Astrocyte of the spinal cord (primary cell): ENCODE measurements around the gene POMT2.

ENCODE experiments used
- DNase-seq: peaks from one replicate; pipeline ENCODE4 v3.0.0; 2011; ENCODE audit warnings: low read depth, low spot score
- H3K4me3 ChIP-seq: 2 replicates; pipeline ENCODE4 v1.5.1; 2011; ENCODE audit warnings: low read depth, mild to moderate bottlenecking, low read length, moderate library complexity
- CTCF ChIP-seq: IDR thresholded peaks from 2 replicates; pipeline ENCODE4 v1.5.1; 2012; ENCODE audit warnings: low read depth, mild to moderate bottlenecking, low read length, inconsistent platforms
- in situ Hi-C: cut with HindIII; loops from 2 replicates; pipeline ENCODE4 v1.10.0; 2017; ENCODE audit warnings: low sequenced_read_pairs

POMT2 gene

GRCh38 chr14:77279719-77280118 is 41.0 kb downstream of the POMT2 start:
- no peak overlapping the region for H3K4me3 ChIP-seq
- TF ChIP-seq CTCF: no peak
- in situ Hi-C loops: no loop called here
- no peak for DNase-seq

GRCh38 chr14:77278461-77279230 is 42.0 kb downstream of the POMT2 start:
- in situ Hi-C loops: no loop called here
- no peak for DNase-seq
- H3K4me3 ChIP-seq: no peak overlapping the region
- TF ChIP-seq CTCF: no peak

- no peak overlapping the region for H3K4me3 ChIP-seq
- DNase-seq: no peak
- in situ Hi-C loops: no loop called here
- TF ChIP-seq CTCF: no peak
Measured at GRCh38 chr14:77276959-77277358, 43.7 kb downstream of the POMT2 start.

- in situ Hi-C loops: no loop called here
Measured at GRCh38 chr14:77276295-77276935, 44.3 kb downstream of the POMT2 start.

GRCh38 chr14:77275601-77276017 is 45.1 kb downstream of the POMT2 start:
- H3K4me3 ChIP-seq: no peak overlapping the region
- in situ Hi-C loops: no loop called here
- DNase-seq: no peak
- no peak for TF ChIP-seq CTCF

More at GRCh38 chr14:77276295-77276935, 44.3 kb downstream of the POMT2 start:
- no peak for TF ChIP-seq CTCF
- H3K4me3 ChIP-seq: no peak overlapping the region
- DNase-seq: no peak

GRCh38 chr14:77275041-77275580 is 45.6 kb downstream of the POMT2 start:
- H3K4me3 ChIP-seq: no peak overlapping the region
- DNase-seq: no peak
- in situ Hi-C loops: no loop called here
- no peak for TF ChIP-seq CTCF
